Measurements from ENCODE around the gene SF3B1.

SF3B1 gene

DNA sequence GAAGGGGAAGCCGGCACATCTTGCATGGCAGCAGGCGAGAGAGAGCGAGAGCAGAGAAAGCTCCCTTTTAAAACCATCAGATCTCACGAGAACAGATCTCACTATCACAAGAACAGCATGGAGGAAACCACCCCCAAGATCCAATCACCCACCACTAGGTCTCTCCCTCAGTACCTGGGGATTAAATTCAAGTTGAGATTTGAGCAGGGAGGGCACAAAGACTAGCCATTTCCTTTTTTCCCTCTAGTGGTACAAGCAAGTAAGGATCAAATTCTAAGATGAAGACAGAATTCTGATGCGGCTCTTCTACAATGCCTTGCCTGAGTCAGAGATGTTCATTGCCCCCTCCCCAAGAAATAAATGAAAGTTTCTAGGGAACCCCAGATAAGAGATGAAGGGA, 78.7 kb downstream of the SF3B1 start:
- no peaks in the 10 kb centered on the region for H3K4me1 ChIP-seq (ENCODE audit: low read length)
- peak overlapping the region; percentile 76 for H2AFZ ChIP-seq (ENCODE audit: low read length)

DNA sequence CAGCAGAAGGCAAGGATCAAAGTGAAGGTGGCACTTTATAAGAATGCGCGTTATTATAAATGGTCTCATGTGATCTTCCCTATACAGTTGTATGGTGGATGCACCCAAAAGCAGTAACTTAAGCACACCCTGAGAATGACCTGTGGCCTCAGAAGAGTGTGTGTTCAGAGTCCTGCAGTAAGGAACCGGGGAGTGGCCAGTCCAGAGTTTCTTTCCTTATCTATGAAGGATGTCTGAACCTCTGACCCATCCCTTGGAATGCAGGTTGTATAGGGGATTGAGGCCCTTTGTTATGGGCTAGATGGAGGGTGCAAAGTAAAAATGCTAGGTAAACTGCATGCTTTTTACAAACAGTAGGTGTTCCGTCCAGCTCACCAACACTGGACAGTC, 80.7 kb downstream of the SF3B1 start:
- Histone ChIP-seq H3K9ac (ENCODE audit: low read length) (no peak overlapping the region), H3K79me2 (ENCODE audit: low read length) (no peaks in the 10 kb centered on the region), H3K4me2 (ENCODE audit: low read depth, low read length) (no peak overlapping the region)

More for the DNA sequence above, 78.7 kb downstream of the SF3B1 start:
- H3F3A ChIP-seq (ENCODE audit: insufficient read depth, low read length): 0 out of 2 replicates have a peak, but pooled peaks cover 5% of the 10 kb centered on the region
- H3K4me2 ChIP-seq (ENCODE audit: low read depth, low read length): peak overlapping the region; percentile 66
- no peak overlapping the region for H3K27ac ChIP-seq (ENCODE audit: low read length)
- H3K4me3 ChIP-seq (ENCODE audit: low read length): peak overlapping the region; percentile 35; the same call in 1 of the 2 replicates
- no peaks in the 10 kb centered on the region for H3K79me2 ChIP-seq (ENCODE audit: low read length)
- H3K9me3 ChIP-seq (replicated peaks; ENCODE audit: insufficient read depth, low read length): no peaks in the 10 kb centered on the region
- no peaks in the 10 kb centered on the region for H3K9me2 ChIP-seq (replicated peaks; ENCODE audit: insufficient read depth, low read length)
- no peaks in the 10 kb centered on the region for H3K27me3 ChIP-seq (replicated peaks; ENCODE audit: insufficient read depth, low read length)
- DNase-seq: peak; percentile 48
- no peak for TF ChIP-seq EZH2 (optimal IDR thresholded peaks at IDR 0.05; ENCODE audit: low read depth, low read length)
- peak; percentile 51 for TF ChIP-seq CTCF (IDR thresholded peaks at IDR 0.05; ENCODE audit: low read length)
- TF ChIP-seq EZH2phosphoT487 (IDR thresholded peaks at IDR 0.05; ENCODE audit: low read length): no peak
- H4K20me1 ChIP-seq (ENCODE audit: insufficient read depth, low read length): no peaks in the 10 kb centered on the region
- no peaks in the 10 kb centered on the region for H3K36me3 ChIP-seq (replicated peaks; ENCODE audit: insufficient read depth, low read length)
- peak overlapping the region; percentile 42; the same call in 1 of the 2 replicates for H3K9ac ChIP-seq (ENCODE audit: low read length)

GRCh38 chr2:197353393-197354168, 81.2 kb downstream of the SF3B1 start:
- Histone ChIP-seq H3K27ac (ENCODE audit: low read length) (no peak overlapping the region), H2AFZ (ENCODE audit: low read length) (no peak overlapping the region), H3K4me1 (ENCODE audit: low read length) (no peaks in the 10 kb centered on the region), H3K79me2 (ENCODE audit: low read length) (no peaks in the 10 kb centered on the region), H4K20me1 (ENCODE audit: insufficient read depth, low read length) (no peaks in the 10 kb centered on the region), H3K9ac (ENCODE audit: low read length) (no peak overlapping the region), H3K4me3 (ENCODE audit: low read length) (no peak overlapping the region), H3K9me2 (replicated peaks; ENCODE audit: insufficient read depth, low read length) (no peaks in the 10 kb centered on the region), H3F3A (ENCODE audit: insufficient read depth, low read length) (0 out of 2 replicates have a peak, but pooled peaks cover 5% of the 10 kb centered on the region), H3K9me3 (replicated peaks; ENCODE audit: insufficient read depth, low read length) (no peaks in the 10 kb centered on the region), H3K36me3 (replicated peaks; ENCODE audit: insufficient read depth, low read length) (no peaks in the 10 kb centered on the region), H3K4me2 (ENCODE audit: low read depth, low read length) (no peak overlapping the region), H3K27me3 (replicated peaks; ENCODE audit: insufficient read depth, low read length) (no peaks in the 10 kb centered on the region)
- no peak for TF ChIP-seq EZH2 (optimal IDR thresholded peaks at IDR 0.05; ENCODE audit: low read depth, low read length)
- TF ChIP-seq CTCF (IDR thresholded peaks at IDR 0.05; ENCODE audit: low read length): no peak
- no peak for TF ChIP-seq EZH2phosphoT487 (IDR thresholded peaks at IDR 0.05; ENCODE audit: low read length)
- no peak for DNase-seq

More for the DNA sequence above, 80.7 kb downstream of the SF3B1 start:
- no peak for TF ChIP-seq EZH2 (optimal IDR thresholded peaks at IDR 0.05; ENCODE audit: low read depth, low read length)
- TF ChIP-seq EZH2phosphoT487 (IDR thresholded peaks at IDR 0.05; ENCODE audit: low read length): no peak
- TF ChIP-seq CTCF (IDR thresholded peaks at IDR 0.05; ENCODE audit: low read length): no peak
- 0 out of 2 replicates have a peak, but pooled peaks cover 5% of the 10 kb centered on the region for H3F3A ChIP-seq (ENCODE audit: insufficient read depth, low read length)
- H3K36me3 ChIP-seq (replicated peaks; ENCODE audit: insufficient read depth, low read length): no peaks in the 10 kb centered on the region
- no peak for DNase-seq
- H3K27ac ChIP-seq (ENCODE audit: low read length): no peak overlapping the region
- no peak overlapping the region for H2AFZ ChIP-seq (ENCODE audit: low read length)
- H4K20me1 ChIP-seq (ENCODE audit: insufficient read depth, low read length): no peaks in the 10 kb centered on the region
- no peaks in the 10 kb centered on the region for H3K27me3 ChIP-seq (replicated peaks; ENCODE audit: insufficient read depth, low read length)
- H3K4me3 ChIP-seq (ENCODE audit: low read length): no peak overlapping the region
- H3K4me1 ChIP-seq (ENCODE audit: low read length): no peaks in the 10 kb centered on the region
- no peaks in the 10 kb centered on the region for H3K9me3 ChIP-seq (replicated peaks; ENCODE audit: insufficient read depth, low read length)
- no peaks in the 10 kb centered on the region for H3K9me2 ChIP-seq (replicated peaks; ENCODE audit: insufficient read depth, low read length)

Data from MM.1S (cell line).